NCI-H748 (cell line): ENCODE results near the gene UBE2E3.
"Not testable (repeated sequence)": the region's sequence is repeated elsewhere in the genome, so short reads cannot be mapped to it uniquely, and the experiment has no call there.

ENCODE experiments used
- DNase-seq: peaks from one replicate; lab custom pipeline; 2025; ENCODE audit not compliant: unreplicated experiment; lab: John Stamatoyannopoulos, UW

Gene UBE2E3

GRCh38 chr2:180980106-180980942 lies at the start of gene UBE2E3:
UBE2E3 (plus strand) TSS chr2:180980605; CDS start chr2:180982043, 1,438 bp downstream.
- peak; percentile 98 for DNase-seq

- DNase-seq, result no peak
Measured at GRCh38 chr2:180931841-180932240, 48.6 kb upstream of the UBE2E3 start.

- no peak for DNase-seq
Measured at GRCh38 chr2:180933332-180933731, 47.1 kb upstream of the UBE2E3 start.

- DNase-seq, result no peak
Measured at GRCh38 chr2:180934911-180935310, 45.5 kb upstream of the UBE2E3 start.

GRCh38 chr2:180937480-180937879 lies 42.9 kb upstream of the UBE2E3 start:
- DNase-seq, result not testable (repeated sequence)

- no peak for DNase-seq
Measured at GRCh38 chr2:180938451-180938850, 42.0 kb upstream of the UBE2E3 start.

- no peak for DNase-seq
Measured at GRCh38 chr2:180943275-180943674, 37.1 kb upstream of the UBE2E3 start.

GRCh38 chr2:180944372-180944771 lies 36.0 kb upstream of the UBE2E3 start:
- DNase-seq, result no peak

- no peak for DNase-seq
Measured at GRCh38 chr2:180947208-180947689, 33.2 kb upstream of the UBE2E3 start.

GRCh38 chr2:180949896-180950295 lies 30.5 kb upstream of the UBE2E3 start:
- no peak for DNase-seq

- DNase-seq, result no peak
Measured at GRCh38 chr2:180952082-180952481, 28.3 kb upstream of the UBE2E3 start.

- DNase-seq, result no peak
Measured at GRCh38 chr2:180952731-180953336, 27.6 kb upstream of the UBE2E3 start.

GRCh38 chr2:180953550-180953949 lies 26.9 kb upstream of the UBE2E3 start:
- DNase-seq, result no peak

GRCh38 chr2:180955101-180955500 lies 25.3 kb upstream of the UBE2E3 start:
- DNase-seq, result no peak

GRCh38 chr2:180959787-180960186 lies 20.6 kb upstream of the UBE2E3 start:
- no peak for DNase-seq

- no peak for DNase-seq
Measured at GRCh38 chr2:180960982-180961381, 19.4 kb upstream of the UBE2E3 start.

GRCh38 chr2:180962727-180963314 lies 17.6 kb upstream of the UBE2E3 start:
- peak; percentile 28 for DNase-seq

GRCh38 chr2:180966378-180966777 lies 14.0 kb upstream of the UBE2E3 start:
- no peak for DNase-seq

- no peak for DNase-seq
Measured at GRCh38 chr2:180969124-180969523, 11.3 kb upstream of the UBE2E3 start.

GRCh38 chr2:180970016-180970415 lies 10.4 kb upstream of the UBE2E3 start:
- DNase-seq, result peak; percentile 86

GRCh38 chr2:180971811-180972210 lies 8.6 kb upstream of the UBE2E3 start:
- DNase-seq, result no peak

GRCh38 chr2:180975585-180975984 lies 4.8 kb upstream of the UBE2E3 start:
- no peak for DNase-seq
